SK-N-SH (cell line): ENCODE measurements around the gene CDC27. TPM values are rescaled to one million over a fixed set of nuclear protein-coding genes. Genes with fewer than 3 reads are reported as not detected.

Source experiments
- CTCF ChIA-PET: fragments of 300-600, 350-600 bp; formaldehyde crosslinking; extraction: SDS; loops from one replicate; lab custom pipeline; 2021; lab: Yijun Ruan, JAX
- POLR2A ChIA-PET: fragments of 350-600 bp; sonication (Branson Sonifier 250); formaldehyde crosslinking; extraction: SDS; loops from one replicate; lab custom pipeline; 2020; ENCODE audit warnings: antibody characterized with exemption, inconsistent platforms; lab: Yijun Ruan, JAX
- DNase-seq: peaks from one replicate; pipeline ENCODE4 v3.0.0; 2012
- H2AFZ ChIP-seq: fragments of 200-600 bp; sonication (generic); 2 replicates; pipeline ENCODE4 v1.8.1; 2016; ENCODE audit warnings: antibody characterized with exemption, mild to moderate bottlenecking, low read depth
- H3F3A ChIP-seq: fragments of 200-600 bp; sonication (generic); replicated peaks from 2 replicates; pipeline ENCODE3; 2016; ENCODE audit warnings: antibody characterized with exemption, mild to moderate bottlenecking; ENCODE audit not compliant: insufficient read depth
- H3K27ac ChIP-seq, 2 experiments: fragments of 200-500 bp in 1 of 2; fragments of 200-600 bp in 1 of 2; sonication (Bioruptor generic) in 1 of 2; sonication (generic), shearing (Covaris generic) in 1 of 2; 2 replicates each; pipeline versions ENCODE4 v1.5.1 to v1.6.1; 2014 to 2016; ENCODE audit warnings: low read depth in 2 of 2, inconsistent platforms in 1 of 2, low read length in 1 of 2, mild to moderate bottlenecking in 1 of 2, mixed read lengths in 1 of 2
- H3K27me3 ChIP-seq: fragments of 200-600 bp; sonication (generic), shearing (Covaris generic); 2 replicates; pipeline ENCODE4 v1.6.1; 2016; ENCODE audit warnings: mixed run types; ENCODE audit not compliant: insufficient read depth
- H3K36me3 ChIP-seq, 2 experiments: fragments of 200-500 bp in 1 of 2; fragments of 200-600 bp in 1 of 2; sonication (Bioruptor generic) in 1 of 2; sonication (generic) in 1 of 2; replicated peaks in 1 of 2; 2 replicates each; pipeline versions ENCODE3 to v1.5.1; 2014 to 2016; ENCODE audit warnings: low read length in 1 of 2, mild to moderate bottlenecking in 1 of 2; ENCODE audit not compliant: insufficient read depth in 2 of 2, control insufficient read depth in 1 of 2
- H3K4me1 ChIP-seq, 2 experiments: fragments of 200-500 bp in 1 of 2; fragments of 200-600 bp in 1 of 2; sonication (Bioruptor generic) in 1 of 2; sonication (generic), shearing (Covaris generic) in 1 of 2; 2 replicates each; pipeline versions ENCODE4 v1.5.1 to v1.6.1; 2014 to 2016; ENCODE audit warnings: low read depth in 1 of 2, low read length in 1 of 2, mixed run types in 1 of 2; ENCODE audit not compliant: insufficient read depth in 2 of 2, control insufficient read depth in 1 of 2
- H3K4me2 ChIP-seq: fragments of 200-600 bp; sonication (generic), shearing (Covaris generic); 2 replicates; pipeline ENCODE4 v1.6.1; 2017; ENCODE audit warnings: mixed run types
- H3K4me3 ChIP-seq, 2 experiments: fragments of 200-500 bp in 1 of 2; fragments of 200-600 bp in 1 of 2; sonication (Bioruptor generic) in 1 of 2; sonication (generic), shearing (Covaris generic) in 1 of 2; 2 replicates each; pipeline versions ENCODE4 v1.5.1 to v1.8.1; 2014 to 2016; ENCODE audit warnings: low read depth in 2 of 2, inconsistent platforms in 1 of 2, low read length in 1 of 2, mild to moderate bottlenecking in 1 of 2, mixed read lengths in 1 of 2, moderate library complexity in 1 of 2
- H3K79me2 ChIP-seq: fragments of 200-600 bp; sonication (generic); 2 replicates; pipeline ENCODE4 v1.8.1; 2017; ENCODE audit warnings: mild to moderate bottlenecking; ENCODE audit not compliant: insufficient read depth
- H3K9ac ChIP-seq: fragments of 200-600 bp; sonication (generic); 2 replicates; pipeline ENCODE4 v1.6.1; 2017; ENCODE audit warnings: mixed run types
- H3K9me2 ChIP-seq: fragments of 200-600 bp; sonication (generic); 2 replicates; pipeline ENCODE4 v1.6.1; 2017; ENCODE audit warnings: mixed run types
- H3K9me3 ChIP-seq: fragments of 200-600 bp; sonication (generic); 2 replicates; pipeline ENCODE4 v1.6.1; 2017; ENCODE audit warnings: mixed run types, mild to moderate bottlenecking, moderate library complexity
- H4K20me1 ChIP-seq: fragments of 200-600 bp; sonication (generic); 2 replicates; pipeline ENCODE4 v1.6.1; 2017; ENCODE audit warnings: mild to moderate bottlenecking, mixed run types; ENCODE audit not compliant: insufficient read depth
- CTCF ChIP-seq: fragments of 200-600 bp; sonication (generic); IDR thresholded peaks from 2 replicates; pipeline ENCODE4 v1.6.1; 2017; ENCODE audit warnings: antibody characterized with exemption, mild to moderate bottlenecking, moderate library complexity
- EP300 ChIP-seq, 2 experiments: IDR thresholded peaks; 2 replicates each; pipeline versions ENCODE4 v1.4.0 to v1.6.1; 2012; ENCODE audit warnings: borderline replicate concordance in 1 of 2, low read depth in 1 of 2, low read length in 1 of 2
- EZH2phosphoT487 ChIP-seq: fragments of 200-600 bp; sonication (generic); IDR thresholded peaks from 2 replicates; pipeline ENCODE4 v1.6.1; 2017; ENCODE audit warnings: low read depth, mixed run types, mild to moderate bottlenecking, antibody characterized with exemption, moderate library complexity, borderline replicate concordance
- FOXJ3 ChIP-seq: sonication (generic); formaldehyde crosslinking; IDR thresholded peaks from 2 replicates; pipeline ENCODE4 v1.5.1; 2020; ENCODE audit warnings: mild to moderate bottlenecking, missing genetic modification reagents
- GABPA ChIP-seq: IDR thresholded peaks from 2 replicates; pipeline ENCODE4 v1.4.0; 2012; ENCODE audit warnings: low read depth, mild to moderate bottlenecking
- MEF2A ChIP-seq: IDR thresholded peaks from 2 replicates; pipeline ENCODE4 v1.4.0; 2012; ENCODE audit warnings: low read depth, borderline replicate concordance
- RCOR1 ChIP-seq: fragments of 150-350 bp; IDR thresholded peaks from 2 replicates; pipeline ENCODE4 v1.6.1; 2017; ENCODE audit warnings: antibody characterized with exemption, low read length
- RFX5 ChIP-seq: IDR thresholded peaks from 2 replicates; pipeline ENCODE4 v1.6.1; 2012; ENCODE audit warnings: mild to moderate bottlenecking, improper control_type of control experiment, low read length
- RXRA ChIP-seq: IDR thresholded peaks from 2 replicates; pipeline ENCODE4 v1.4.0; 2012; ENCODE audit warnings: low read depth, mild to moderate bottlenecking, borderline replicate concordance
- SMC3 ChIP-seq: IDR thresholded peaks from 2 replicates; pipeline ENCODE4 v1.6.1; 2012; ENCODE audit warnings: low read depth, low read length, improper control_type of control experiment
- TAF1 ChIP-seq: IDR thresholded peaks from 2 replicates; pipeline ENCODE4 v1.6.1; 2012; ENCODE audit warnings: low read depth, mild to moderate bottlenecking, low read length, moderate library complexity, borderline replicate concordance
- TEAD4 ChIP-seq: IDR thresholded peaks from 2 replicates; pipeline ENCODE4 v1.4.0; 2012; ENCODE audit warnings: mild to moderate bottlenecking, borderline replicate concordance; ENCODE audit not compliant: insufficient read depth
- USF2 ChIP-seq: fragments of 150-350 bp; IDR thresholded peaks from 2 replicates; pipeline ENCODE4 v1.6.1; 2017; ENCODE audit warnings: antibody characterized with exemption, low read length, low read depth, borderline replicate concordance
- YY1 ChIP-seq: IDR thresholded peaks from 2 replicates; pipeline ENCODE4 v1.4.0; 2012; ENCODE audit warnings: low read depth, mild to moderate bottlenecking
- polyA plus RNA-seq, 3 experiments: library from polyadenylated mRNA; depleted of rRNA; stranded (reverse); fragments of >200 nt; gene quantifications; 2 replicates each; pipeline ENCODE4 v1.2.3, GENCODE V29; 2012
- TF ChIP-seq, protein P1 (sequence below): IDR thresholded peaks from 2 replicates; pipeline ENCODE4 v1.6.1; 2012; ENCODE audit warnings: mild to moderate bottlenecking, low read depth, low read length, moderate library complexity
- TF ChIP-seq, protein P2 (sequence below): IDR thresholded peaks from 2 replicates; pipeline ENCODE4 v1.4.0; 2012; ENCODE audit warnings: low read depth
- TF ChIP-seq, protein P3 (sequence below): IDR thresholded peaks from 2 replicates; pipeline ENCODE4 v1.4.0; 2012; ENCODE audit warnings: low read depth, borderline replicate concordance
- TF ChIP-seq, protein P4 (sequence below): IDR thresholded peaks from 2 replicates; pipeline ENCODE4; 2012

Gene CDC27
- polyA plus RNA-seq, 1 of the 3 experiments (the other 2 are of a cell fraction) = 44.3 TPM

GRCh38 chr17:47197821-47198220, 8.7 kb upstream of the CDC27 start:
- H3K4me2 ChIP-seq = no peak overlapping the region
- DNase-seq = no peak

More at GRCh38 chr17:47197821-47198220, 8.7 kb upstream of the CDC27 start:
- Histone ChIP-seq H3K4me1 (no peaks in the 10 kb centered on the region), H2AFZ (0 out of 2 replicates have a peak overlapping the region, but pooled peaks have one; percentile 6), H3F3A (no peaks in the 10 kb centered on the region), H3K79me2 (no peaks in the 10 kb centered on the region), H3K9me2 (peaks cover 4% of the 10 kb centered on the region; the same call in 1 of the 2 replicates), H4K20me1 (no peaks in the 10 kb centered on the region), H3K27ac (no peak overlapping the region), H3K9ac (no peak overlapping the region), H3K27me3 (no peaks in the 10 kb centered on the region), H3K36me3 (no peaks in the 10 kb centered on the region), H3K9me3 (no peaks in the 10 kb centered on the region), H3K4me3 (no peak overlapping the region)
- no peak for TF ChIP-seq RXRA
- no peak for TF ChIP-seq MEF2A
- no peak for TF ChIP-seq RCOR1
- TF ChIP-seq EP300 (IDR thresholded peaks at IDR 0.05; ENCODE audit: borderline replicate concordance in 1 of 2, low read depth in 1 of 2, low read length in 1 of 2) = no peak
- no peak for TF ChIP-seq EZH2phosphoT487
- TF ChIP-seq, protein P1, sequence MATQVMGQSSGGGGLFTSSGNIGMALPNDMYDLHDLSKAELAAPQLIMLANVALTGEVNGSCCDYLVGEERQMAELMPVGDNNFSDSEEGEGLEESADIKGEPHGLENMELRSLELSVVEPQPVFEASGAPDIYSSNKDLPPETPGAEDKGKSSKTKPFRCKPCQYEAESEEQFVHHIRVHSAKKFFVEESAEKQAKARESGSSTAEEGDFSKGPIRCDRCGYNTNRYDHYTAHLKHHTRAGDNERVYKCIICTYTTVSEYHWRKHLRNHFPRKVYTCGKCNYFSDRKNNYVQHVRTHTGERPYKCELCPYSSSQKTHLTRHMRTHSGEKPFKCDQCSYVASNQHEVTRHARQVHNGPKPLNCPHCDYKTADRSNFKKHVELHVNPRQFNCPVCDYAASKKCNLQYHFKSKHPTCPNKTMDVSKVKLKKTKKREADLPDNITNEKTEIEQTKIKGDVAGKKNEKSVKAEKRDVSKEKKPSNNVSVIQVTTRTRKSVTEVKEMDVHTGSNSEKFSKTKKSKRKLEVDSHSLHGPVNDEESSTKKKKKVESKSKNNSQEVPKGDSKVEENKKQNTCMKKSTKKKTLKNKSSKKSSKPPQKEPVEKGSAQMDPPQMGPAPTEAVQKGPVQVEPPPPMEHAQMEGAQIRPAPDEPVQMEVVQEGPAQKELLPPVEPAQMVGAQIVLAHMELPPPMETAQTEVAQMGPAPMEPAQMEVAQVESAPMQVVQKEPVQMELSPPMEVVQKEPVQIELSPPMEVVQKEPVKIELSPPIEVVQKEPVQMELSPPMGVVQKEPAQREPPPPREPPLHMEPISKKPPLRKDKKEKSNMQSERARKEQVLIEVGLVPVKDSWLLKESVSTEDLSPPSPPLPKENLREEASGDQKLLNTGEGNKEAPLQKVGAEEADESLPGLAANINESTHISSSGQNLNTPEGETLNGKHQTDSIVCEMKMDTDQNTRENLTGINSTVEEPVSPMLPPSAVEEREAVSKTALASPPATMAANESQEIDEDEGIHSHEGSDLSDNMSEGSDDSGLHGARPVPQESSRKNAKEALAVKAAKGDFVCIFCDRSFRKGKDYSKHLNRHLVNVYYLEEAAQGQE = no peak
- no peak for TF ChIP-seq TAF1
- no peak for TF ChIP-seq FOXJ3 (CRISPR knock-in tag)
- no peak for TF ChIP-seq GABPA
- TF ChIP-seq RFX5 = no peak
- TF ChIP-seq SMC3 = no peak
- TF ChIP-seq, protein P2, sequence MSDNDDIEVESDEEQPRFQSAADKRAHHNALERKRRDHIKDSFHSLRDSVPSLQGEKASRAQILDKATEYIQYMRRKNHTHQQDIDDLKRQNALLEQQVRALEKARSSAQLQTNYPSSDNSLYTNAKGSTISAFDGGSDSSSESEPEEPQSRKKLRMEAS = no peak
- no peak for TF ChIP-seq TEAD4
- TF ChIP-seq YY1 = no peak
- TF ChIP-seq, protein P3, sequence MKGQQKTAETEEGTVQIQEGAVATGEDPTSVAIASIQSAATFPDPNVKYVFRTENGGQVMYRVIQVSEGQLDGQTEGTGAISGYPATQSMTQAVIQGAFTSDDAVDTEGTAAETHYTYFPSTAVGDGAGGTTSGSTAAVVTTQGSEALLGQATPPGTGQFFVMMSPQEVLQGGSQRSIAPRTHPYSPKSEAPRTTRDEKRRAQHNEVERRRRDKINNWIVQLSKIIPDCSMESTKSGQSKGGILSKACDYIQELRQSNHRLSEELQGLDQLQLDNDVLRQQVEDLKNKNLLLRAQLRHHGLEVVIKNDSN = no peak
- TF ChIP-seq CTCF = no peak
- TF ChIP-seq, protein P4, sequence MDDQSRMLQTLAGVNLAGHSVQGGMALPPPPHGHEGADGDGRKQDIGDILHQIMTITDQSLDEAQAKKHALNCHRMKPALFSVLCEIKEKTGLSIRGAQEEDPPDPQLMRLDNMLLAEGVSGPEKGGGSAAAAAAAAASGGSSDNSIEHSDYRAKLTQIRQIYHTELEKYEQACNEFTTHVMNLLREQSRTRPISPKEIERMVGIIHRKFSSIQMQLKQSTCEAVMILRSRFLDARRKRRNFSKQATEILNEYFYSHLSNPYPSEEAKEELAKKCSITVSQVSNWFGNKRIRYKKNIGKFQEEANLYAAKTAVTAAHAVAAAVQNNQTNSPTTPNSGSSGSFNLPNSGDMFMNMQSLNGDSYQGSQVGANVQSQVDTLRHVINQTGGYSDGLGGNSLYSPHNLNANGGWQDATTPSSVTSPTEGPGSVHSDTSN = no peak
- TF ChIP-seq USF2 = no peak
- ChIA-PET POLR2A (no interaction called here), CTCF (interaction anchor here (1.4 to 2.0 kb wide), 3 partner anchors 13 to 118 kb away, joined by 3 to 5 read pairs (median 4); no protein-coding TSS in a partner anchor)
